GM19240 (cell line): Measurements from ENCODE around the gene CKM.
"Not testable (repeated sequence)": the region's sequence is repeated elsewhere in the genome, so short reads cannot be mapped to it uniquely, and the experiment has no call there.

ENCODE experiments used
- DNase-seq: peaks from one replicate; pipeline ENCODE4 v3.0.0; 2011; ENCODE audit warnings: low spot score; ENCODE audit not compliant: insufficient read length

CKM gene

DNA sequence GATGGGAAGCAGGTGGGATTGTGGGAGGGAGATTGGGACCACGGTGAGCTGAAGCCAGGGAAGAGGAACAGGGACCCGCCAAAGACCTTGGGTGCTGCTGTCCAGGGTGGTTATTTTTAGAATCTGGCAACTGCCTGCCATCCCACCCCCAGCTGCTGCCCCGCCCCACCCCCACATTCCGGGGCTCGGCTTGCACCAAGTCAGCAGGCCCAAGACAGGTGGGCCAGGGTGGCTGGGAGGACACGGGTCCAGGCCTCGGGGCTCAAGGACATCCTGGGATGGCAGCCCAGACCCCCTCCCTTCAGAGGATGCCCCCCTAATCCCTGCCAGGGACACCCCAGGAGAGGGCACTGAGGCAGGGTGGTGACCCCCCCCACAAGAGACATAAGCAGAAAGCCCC lies 827 bp downstream of the CKM start:
- DNase-seq: no peak

DNA sequence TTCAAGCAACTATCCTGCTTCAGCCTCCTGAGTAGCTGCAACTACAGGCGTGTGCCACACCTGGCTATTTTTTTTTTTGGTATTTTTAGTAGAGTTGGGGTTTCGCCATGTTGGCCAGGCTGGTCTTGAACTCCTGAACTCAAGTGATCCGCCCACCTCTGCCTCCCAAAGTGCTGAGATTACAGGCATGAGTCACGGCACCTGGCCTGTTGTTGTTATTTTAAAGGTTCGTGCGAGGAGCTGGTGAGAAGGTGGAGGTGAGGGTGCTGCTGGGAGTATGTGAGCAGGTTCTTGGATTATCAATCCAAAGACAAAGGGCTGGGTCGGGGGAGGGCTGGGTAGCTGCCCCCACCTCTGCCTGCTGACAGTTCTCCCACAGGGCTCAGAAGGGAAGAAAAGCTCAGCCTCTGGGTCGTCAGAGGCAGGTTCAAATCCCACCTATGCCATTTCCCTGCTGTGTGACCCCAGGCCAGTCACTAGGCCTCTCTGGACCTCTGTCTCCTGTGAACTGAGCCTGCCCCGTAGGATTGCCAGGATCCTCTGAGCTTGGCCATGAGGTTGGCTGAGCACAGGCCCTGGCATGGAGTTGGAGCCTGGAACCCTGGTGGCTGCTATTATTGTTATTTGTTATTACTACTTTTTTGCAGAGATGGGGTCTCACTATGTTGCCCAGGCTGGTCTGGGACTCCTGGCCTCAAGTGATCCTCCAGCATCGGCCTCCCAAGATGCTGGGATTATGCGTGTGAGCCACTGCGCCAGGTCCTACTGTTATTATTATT lies 1.5 kb downstream of the CKM start:
- no peak for DNase-seq

DNA sequence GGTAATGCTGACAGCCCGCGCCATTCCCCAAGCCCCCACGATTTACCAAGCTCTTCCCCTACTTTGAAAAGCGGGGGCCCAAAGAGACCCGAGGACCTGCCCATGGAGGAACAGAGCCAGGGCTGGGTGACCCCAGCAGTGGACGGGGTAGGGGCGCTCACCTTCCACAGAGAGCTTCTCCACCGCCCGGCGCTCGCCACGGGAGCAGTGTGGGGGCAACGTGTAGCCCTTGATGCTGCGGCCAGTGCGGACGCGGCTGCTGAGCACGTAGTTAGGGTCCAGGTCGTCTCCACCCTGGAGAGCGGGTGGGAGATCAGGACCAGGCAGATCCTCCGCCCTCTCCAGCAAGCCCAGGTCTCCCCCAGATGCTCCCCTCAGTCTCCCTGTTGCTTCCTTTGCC lies 7.4 kb downstream of the CKM start:
- no peak for DNase-seq

DNA sequence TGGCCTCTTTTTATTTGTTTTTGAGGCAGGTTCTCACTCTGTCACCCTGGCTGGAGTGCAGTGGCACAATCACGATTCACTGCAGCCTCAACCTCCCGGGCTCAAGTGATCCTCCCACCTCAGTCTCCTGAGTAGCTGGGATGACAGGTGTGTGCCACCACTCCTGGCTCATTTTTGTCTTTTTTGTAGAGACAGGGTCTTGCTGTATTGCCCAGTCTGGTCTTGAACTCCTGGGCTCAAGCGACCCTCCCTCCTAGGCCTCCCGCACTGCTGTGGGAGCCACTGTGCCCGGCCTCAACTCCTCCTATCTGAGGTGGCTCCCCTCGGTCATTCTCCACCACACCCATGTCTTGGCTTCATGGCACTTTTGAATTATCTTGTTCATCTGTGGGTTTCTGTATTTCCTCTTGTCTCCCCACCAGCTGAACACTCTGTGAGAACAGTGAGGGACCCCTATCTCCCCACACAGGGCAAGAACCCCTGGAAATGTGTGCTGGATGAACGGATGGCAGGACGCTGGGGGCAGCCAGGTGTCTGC lies 7.9 kb downstream of the CKM start:
- no peak for DNase-seq

DNA sequence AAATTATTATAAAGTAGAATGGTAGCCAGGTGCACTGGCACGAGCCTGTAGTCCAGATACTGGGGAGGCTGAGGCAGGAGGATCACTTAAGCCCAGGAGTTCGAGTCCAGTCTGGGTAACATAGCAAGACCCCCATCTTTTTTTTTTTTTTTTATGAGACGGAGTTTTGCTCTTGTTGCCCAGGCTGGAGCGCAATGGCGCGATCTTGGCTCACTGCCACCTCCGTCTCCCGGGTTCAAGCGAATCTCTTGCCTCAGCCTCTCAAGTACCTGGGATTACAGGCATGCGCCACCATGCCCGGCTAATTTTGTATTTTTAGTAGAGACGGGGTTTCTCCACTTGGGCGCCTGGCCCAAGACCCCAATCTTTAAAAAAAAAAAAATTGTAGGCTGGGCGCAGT lies 10.4 kb downstream of the CKM start:
- DNase-seq: not testable (repeated sequence)

DNA sequence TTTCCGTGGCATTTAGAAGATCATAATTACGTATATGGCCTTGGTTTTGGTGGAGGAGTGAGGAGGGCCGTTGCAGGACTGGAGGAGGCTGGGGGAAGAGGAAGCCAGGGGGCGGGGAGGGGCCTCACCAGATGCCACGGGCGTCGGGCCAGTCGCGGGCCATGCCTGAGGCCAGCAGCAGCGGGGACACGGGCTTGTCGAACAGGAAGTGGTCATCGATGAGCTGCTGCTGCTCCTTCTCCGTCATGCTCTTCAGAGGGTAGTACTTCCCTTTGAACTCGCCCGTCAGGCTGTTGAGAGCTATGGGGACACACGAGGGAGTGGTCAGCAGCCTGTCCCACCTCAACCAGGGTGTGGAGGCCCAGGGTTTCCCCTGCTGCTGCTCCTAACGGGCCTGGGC lies 11.1 kb downstream of the CKM start:
- no peak for DNase-seq

DNA sequence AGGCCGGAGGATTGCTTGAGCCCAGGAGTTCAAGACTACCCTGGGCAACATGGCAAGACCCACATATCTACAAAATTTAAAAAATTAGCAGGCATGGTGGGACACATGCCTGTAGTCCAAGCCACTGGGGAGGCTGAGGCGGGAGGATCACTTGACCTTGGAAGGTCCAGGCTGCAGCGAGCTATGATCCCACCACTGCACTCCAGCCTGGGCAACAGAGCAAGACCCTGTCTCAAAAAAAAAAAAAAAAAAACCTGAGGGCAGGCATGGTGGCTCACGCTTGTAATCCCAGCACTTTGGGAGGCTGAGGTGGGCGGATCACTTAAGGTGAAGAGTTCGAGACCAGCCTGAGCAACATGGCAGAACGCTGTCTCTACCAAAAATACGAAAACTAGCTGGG lies 13.4 kb downstream of the CKM start:
- DNase-seq: not testable (repeated sequence)

DNA sequence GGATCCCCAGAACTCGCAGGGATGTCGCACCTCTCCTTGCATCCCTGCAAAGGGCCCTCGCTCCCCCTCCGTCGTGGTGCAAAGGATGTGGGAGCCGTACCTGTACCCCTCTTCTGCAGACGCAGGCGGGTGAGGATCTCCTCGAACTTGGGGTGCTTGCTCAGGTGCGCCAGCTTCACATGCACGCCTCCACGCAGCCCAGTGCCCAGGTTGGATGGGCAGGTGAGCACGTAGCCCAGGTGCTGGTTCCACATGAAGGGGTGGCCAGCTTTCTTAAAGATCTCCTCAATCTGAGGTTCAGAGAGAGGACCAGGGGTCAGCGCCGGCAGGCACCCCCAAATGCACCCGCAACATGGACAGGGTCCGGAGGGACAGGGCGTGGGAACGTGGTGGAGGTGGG lies 15.3 kb downstream of the CKM start:
- no peak for DNase-seq

DNA sequence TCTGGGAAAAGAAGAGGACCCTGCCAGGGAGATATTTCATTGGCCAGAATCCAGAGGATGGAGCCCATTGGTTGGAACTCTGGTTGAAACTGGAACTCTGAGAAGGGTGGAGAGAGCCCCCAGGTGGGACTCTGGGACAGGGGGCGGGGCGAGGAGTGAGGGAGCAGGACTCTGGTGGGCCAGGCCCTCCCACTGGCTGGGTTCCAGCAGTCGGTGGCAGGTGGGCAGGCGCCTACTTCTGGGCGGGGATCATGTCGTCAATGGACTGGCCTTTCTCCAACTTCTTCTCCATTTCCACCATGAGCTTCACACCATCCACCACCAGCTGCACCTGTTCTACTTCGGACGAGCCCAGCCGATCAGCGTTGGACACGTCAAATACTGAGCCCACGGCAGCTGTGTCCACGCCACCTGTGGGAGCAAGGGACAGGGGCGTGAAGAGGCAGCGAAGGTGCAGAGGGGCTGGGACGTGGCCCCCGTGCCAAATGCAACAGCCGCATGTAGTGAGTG lies 16.1 kb downstream of the CKM start:
- DNase-seq: no peak

DNA sequence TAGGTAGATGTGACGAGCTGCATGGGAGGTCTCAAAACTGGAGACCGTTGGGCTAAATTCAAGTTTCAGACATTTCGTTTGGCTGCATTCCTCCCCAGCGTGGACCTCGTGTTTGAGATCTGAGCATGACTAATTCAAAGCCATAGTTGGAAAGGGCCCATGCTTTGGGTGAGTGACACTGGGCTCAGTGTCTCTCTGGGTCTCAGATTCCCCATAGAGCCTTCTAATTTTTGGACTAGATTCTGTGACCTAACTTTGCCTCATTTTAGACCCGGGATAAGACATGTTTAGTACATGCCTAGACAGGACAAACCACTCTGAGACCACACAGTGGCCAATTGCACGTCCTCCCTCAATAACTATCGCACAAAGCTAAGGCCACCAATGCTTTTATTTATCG lies 16.6 kb downstream of the CKM start:
- DNase-seq: no peak

DNA sequence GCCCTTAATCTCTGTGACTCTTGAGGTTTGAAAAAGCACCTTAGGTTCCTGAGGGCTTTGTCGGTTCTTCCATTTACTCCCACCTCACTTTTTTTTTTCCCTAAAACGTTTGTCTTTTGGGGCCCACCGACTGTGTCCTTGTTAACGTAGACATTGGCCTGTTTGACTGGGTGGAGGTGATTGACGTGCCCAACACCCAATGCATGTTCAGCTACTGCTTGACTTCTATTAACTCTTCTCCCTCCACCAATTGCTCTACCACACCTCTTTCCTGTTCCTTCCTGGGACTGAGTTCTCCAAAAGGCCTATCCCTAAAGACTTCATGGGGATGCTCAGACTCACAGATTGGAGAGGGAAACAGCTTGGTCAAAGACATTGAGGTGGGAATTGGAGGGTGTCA lies 17.3 kb downstream of the CKM start:
- DNase-seq: no peak

DNA sequence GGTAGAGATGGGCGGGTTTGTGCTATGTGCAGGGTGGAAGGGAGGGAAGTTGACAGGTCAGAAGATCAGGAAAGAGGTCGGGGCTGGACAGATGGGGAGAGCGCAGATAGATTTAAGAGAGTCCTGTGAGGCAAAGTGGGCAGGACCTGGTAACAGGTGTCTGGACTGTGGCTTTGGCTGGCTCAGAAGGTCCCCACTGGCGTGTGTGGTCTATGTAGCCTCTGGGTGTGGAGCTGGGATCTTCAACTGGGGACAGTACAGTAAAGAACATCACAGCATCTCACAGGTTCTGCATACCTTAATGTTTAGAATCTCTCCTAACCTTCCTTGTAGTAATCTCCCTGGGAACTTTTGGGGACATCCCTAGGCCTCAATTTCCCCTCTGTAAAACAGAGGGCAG lies 17.7 kb downstream of the CKM start:
- no peak for DNase-seq

DNA sequence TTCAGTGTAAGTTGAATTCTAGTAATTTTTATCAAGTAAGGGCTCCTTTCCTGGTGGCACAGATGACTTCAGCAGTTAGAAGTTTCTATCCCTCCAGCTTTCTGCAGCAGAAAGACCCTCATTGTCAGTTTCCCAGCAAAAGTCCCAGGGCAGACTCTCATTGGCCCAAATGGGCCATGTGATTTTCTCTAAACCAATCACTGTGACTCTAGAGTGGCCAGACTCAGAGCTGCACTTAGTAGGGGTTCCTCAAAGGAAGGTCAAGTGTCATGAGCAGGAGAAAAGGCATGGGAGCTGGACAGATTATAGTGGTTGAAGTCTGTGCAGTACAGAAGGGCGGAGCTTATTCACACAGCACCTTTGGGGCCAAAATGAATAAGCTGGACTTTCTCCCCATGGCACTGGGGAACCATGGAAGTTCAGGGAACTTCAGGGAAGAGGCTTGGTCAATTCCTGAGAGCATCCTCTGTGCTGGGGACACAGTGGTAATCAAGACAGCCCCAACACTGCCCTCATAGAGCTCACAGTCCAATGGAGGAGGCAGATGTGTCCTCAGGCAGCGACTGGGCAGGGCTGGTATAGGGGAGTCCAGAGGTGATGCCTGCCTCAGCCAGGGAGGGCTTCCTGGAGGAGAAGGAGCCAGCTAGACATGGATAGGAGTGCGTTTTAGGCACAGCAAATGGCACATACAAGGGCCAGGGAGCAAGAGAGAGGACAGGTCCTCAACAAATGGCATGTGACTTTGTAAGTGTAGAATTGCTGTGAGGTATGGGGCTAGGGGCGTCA lies 18.3 kb downstream of the CKM start:
- DNase-seq: no peak

DNA sequence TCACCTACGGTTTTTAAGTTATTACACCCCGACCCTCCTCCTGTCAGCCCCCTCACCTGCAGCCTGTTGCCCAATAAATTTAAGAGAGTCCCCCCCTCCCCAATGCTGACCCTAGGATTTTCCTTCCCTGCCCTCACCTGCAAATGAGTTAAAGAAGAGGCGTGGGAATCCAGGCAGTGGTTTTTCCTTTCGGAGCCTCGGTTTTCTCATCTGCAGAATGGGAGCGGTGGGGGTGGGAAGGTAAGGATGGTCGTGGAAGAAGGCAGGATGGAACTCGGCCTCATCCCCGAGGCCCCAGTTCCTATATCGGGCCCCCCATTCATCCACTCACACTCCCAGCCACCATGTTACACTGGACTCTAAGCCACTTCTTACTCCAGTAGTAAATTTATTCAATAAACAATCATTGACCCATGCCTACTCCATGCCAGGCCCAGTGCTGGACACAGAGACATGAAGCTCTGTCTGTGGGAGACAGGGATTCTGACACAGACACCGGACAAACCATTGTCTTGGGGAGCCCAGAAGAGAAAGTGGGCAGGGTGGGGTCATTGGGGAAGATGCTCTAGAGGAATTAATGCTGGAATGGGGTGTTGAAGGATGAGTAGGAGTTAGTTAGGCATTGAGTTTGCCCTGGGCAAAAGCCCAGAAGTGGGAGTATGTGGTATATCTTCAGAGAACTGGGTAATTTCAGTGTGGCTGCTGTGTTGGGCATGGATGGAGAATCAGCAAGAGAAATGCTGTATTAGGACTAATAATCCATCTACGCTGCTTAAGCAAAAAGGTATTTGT lies 19.2 kb downstream of the CKM start:
- no peak for DNase-seq

DNA sequence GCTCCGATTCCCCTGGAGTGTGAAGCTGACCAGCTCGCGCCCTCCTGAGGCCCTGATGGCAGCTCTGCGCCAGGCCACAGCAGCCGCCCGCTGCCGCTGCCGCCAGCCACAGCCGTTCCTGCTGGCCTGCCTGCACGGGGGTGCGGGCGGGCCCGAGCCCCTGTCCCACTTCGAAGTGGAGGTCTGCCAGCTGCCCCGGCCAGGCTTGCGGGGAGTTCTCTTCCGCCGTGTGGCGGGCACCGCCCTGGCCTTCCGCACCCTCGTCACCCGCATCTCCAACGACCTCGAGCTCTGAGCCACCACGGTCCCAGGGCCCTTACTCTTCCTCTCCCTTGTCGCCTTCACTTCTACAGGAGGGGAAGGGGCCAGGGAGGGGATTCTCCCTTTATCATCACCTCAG lies 20.3 kb downstream of the CKM start:
- no peak for DNase-seq

DNA sequence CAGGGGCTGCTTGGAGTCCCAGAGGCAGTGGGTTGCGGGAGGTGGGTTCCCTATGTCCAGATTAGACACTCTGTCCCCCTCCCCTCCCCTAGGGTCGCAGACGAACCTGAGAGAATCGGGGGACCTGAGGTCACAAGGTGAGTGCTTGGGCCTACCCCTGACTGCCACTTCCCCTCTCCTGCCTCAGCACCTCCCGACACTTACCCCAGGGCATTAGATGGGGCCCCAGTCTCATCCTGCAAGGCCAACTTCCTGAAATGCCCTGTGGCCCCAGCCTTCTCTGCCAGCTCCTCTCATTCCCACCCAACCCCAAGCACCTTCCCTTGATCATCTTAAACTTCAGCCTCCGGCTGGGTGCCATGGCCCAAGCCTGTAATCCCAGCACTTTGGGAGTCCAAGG lies 23.0 kb downstream of the CKM start:
- no peak for DNase-seq

DNA sequence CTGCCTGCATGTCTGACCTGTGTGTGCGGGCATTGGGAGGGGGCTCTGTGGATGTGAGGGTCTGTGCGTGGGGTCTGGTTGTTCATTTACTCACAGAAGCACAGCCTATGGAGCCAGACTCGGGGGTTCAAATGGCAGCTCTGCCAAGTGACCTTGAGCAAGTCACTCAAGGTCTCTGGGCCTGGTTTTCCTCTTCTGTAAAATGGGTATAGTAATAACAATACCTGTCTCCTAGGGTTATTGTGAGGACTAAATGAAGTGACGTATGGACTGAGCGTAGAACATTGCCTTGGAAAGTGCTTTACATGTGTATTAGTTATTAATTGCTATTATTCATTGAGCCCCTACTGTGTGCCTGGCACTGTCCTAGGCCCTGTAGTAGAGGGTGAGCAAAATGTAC lies 24.4 kb downstream of the CKM start:
- DNase-seq: no peak

DNA sequence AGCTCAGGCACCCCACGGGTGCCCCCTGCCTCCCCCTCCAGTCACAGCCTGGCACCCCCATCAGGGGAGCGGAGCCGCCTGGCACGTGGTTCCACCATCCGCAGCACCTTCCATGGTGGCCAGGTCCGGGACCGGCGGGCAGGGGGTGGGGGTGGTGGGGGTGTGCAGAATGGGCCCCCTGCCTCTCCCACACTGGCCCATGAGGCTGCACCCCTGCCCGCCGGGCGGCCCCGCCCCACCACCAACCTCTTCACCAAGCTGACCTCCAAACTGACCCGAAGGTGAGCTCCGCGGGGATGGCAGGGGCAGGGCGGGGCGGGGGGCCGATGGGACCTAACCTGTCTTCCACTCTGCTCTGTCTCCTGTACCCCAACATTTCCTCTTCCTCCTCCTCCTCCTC lies 25.0 kb downstream of the CKM start:
- no peak for DNase-seq

DNA sequence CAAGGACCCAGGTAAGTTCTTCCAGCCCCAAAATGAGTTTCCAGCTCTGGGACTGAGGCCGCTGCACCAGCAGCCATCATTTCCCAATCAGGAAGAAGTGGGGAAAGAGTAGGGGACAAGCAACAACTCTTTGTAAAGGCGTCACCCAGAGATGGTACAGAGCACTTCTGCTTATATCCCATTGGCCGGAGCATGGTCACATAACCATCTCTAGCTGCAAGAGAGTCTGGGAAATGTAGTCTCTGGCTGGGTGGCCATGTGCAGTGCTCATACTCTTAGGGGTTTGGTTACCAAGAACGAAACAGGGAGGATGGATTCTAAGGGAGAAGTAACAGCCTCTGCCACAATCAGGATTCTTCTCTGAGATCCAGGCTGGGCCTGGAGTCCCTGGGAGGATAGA lies 26.3 kb downstream of the CKM start:
- DNase-seq: no peak

DNA sequence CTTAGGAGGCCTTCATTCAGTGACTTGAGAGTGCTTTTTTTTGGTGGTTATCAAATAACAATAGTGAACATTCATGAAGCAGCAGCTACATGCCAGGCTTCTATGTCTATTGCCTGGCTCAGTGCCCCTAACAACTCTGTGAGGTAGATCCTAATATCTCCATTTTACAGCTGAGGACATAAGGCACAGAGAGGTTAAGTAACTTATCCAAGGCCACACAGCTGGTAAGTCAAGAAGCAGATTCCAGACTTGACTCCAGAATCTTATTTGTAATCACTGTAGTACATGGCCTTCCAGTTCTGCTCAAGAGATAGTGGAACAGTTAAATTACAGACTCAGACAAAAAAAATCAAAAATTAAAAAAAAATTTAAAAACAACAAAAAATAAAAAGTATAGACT lies 26.8 kb downstream of the CKM start:
- DNase-seq: no peak

DNA sequence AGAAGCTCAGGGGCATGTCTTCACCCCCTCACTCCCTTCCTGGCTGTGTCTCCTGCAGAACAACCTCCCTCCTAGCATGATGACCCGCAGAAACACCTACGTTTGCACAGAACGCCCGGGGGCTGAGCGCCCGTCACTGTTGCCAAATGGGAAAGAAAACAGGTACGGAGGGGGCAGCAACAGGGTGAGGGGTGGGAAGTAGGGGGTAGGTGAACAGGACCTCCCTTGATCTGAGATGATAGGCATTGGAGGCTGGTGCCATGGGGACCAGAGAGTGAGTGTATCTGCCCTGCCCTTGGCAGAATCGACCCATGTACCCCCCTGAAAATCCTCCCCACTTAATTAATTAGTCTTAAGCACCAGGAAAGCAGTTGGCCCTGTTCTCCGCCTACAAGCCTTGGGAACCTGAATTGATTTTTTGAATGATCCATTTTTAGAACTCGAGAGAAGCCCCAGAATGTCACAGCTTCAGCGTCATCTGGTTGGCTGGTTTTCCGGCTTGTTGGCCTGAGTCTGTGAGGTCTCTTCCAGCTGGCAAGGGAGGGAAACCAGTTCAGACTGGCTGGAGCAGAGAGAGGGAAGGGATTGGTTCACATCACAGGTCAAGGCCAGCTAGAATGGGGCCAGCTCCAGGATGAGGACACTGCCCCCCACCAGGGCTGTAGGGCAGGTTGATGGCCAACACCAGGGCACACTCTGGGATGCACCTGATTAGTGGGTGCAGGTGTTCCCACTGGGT lies 28.2 kb downstream of the CKM start:
- no peak for DNase-seq
